Astrocyte (in vitro differentiated cells and primary cell): Measurements from ENCODE around the gene MCF2L. TPM values are rescaled to one million over a fixed set of nuclear protein-coding genes. Genes with fewer than 3 reads are reported as not detected.
"Not testable (repeated sequence)": the region's sequence is repeated elsewhere in the genome, so short reads cannot be mapped to it uniquely, and the experiment has no call there.

Source experiments
- DNase-seq: peaks from one replicate; pipeline ENCODE4 v3.0.0-alpha.2; 2010; ENCODE audit warnings: low read depth
- FAIRE-seq: peaks from 2 replicates; lab custom pipeline; 2011; peaks lifted over from hg19 to GRCh38; lab: Jason Lieb, UNC
- H2AFZ ChIP-seq: 2 replicates; pipeline ENCODE4 v1.6.0; 2012; ENCODE audit warnings: low read depth, low read length, inconsistent platforms
- H3K27ac ChIP-seq: 2 replicates; pipeline ENCODE4 v1.5.1; 2011; ENCODE audit warnings: low read depth, low read length, inconsistent platforms
- H3K27me3 ChIP-seq: 2 replicates; pipeline ENCODE4 v1.6.0; 2011; ENCODE audit warnings: low read length, inconsistent platforms; ENCODE audit not compliant: insufficient read depth
- H3K36me3 ChIP-seq: 2 replicates; pipeline ENCODE4 v1.5.1; 2011; ENCODE audit warnings: low read length, inconsistent platforms; ENCODE audit not compliant: insufficient read depth
- H3K4me1 ChIP-seq: 2 replicates; pipeline ENCODE4 v1.5.1; 2011; ENCODE audit warnings: low read length, inconsistent platforms; ENCODE audit not compliant: insufficient read depth
- H3K4me2 ChIP-seq: 2 replicates; pipeline ENCODE4 v1.6.0; 2012; ENCODE audit warnings: low read length, inconsistent platforms
- H3K4me3 ChIP-seq: 2 replicates; pipeline ENCODE4 v1.5.1; 2011; ENCODE audit warnings: low read depth, mild to moderate bottlenecking, low read length, inconsistent platforms; ENCODE audit not compliant: insufficient read depth
- H3K79me2 ChIP-seq: 2 replicates; pipeline ENCODE4 v1.6.0; 2012; ENCODE audit warnings: mild to moderate bottlenecking, low read length, inconsistent platforms; ENCODE audit not compliant: insufficient read depth
- H3K9ac ChIP-seq: 2 replicates; pipeline ENCODE4 v1.6.0; 2012; ENCODE audit warnings: mild to moderate bottlenecking, low read length, inconsistent platforms
- H3K9me3 ChIP-seq: 2 replicates; pipeline ENCODE4 v1.5.1; 2012; ENCODE audit warnings: low read depth, mild to moderate bottlenecking, low read length, inconsistent platforms; ENCODE audit not compliant: insufficient read depth
- H4K20me1 ChIP-seq: 2 replicates; pipeline ENCODE4 v1.6.0; 2012; ENCODE audit warnings: low read length, inconsistent platforms; ENCODE audit not compliant: insufficient read depth
- H3K27ac Mint-ChIP-seq: one replicate; pipeline ENCODE4 v1.8.0; 2021; ENCODE audit warnings: mild to moderate bottlenecking, mixed read lengths; ENCODE audit not compliant: unreplicated experiment
- H3K27me3 Mint-ChIP-seq: one replicate; pipeline ENCODE4 v1.8.0; 2021; ENCODE audit warnings: low read depth, mixed read lengths; ENCODE audit not compliant: unreplicated experiment
- H3K36me3 Mint-ChIP-seq: one replicate; pipeline ENCODE4 v1.8.0; 2021; ENCODE audit warnings: low read depth, mixed read lengths; ENCODE audit not compliant: unreplicated experiment
- H3K4me1 Mint-ChIP-seq: one replicate; pipeline ENCODE4 v1.8.0; 2021; ENCODE audit warnings: low read depth, mixed read lengths; ENCODE audit not compliant: unreplicated experiment
- H3K4me3 Mint-ChIP-seq: one replicate; pipeline ENCODE4 v1.8.0; 2021; ENCODE audit warnings: mild to moderate bottlenecking, moderate library complexity, mixed read lengths; ENCODE audit not compliant: unreplicated experiment
- H3K9me3 Mint-ChIP-seq: one replicate; pipeline ENCODE4 v1.8.0; 2021; ENCODE audit warnings: mild to moderate bottlenecking, mixed read lengths; ENCODE audit not compliant: unreplicated experiment
- EZH2 ChIP-seq: IDR thresholded peaks from 2 replicates; pipeline ENCODE4 v1.6.1; 2012; ENCODE audit warnings: mild to moderate bottlenecking, low read length, inconsistent platforms; ENCODE audit not compliant: insufficient read depth
- total RNA-seq: library from RNA; stranded (reverse); gene quantifications from 2 replicates; pipeline ENCODE4 v1.2.1, GENCODE V29; 2021
- TF ChIP-seq, protein P1 (sequence below): IDR thresholded peaks from 2 replicates; pipeline ENCODE4 v1.5.1; 2011; ENCODE audit warnings: low read depth, mild to moderate bottlenecking, inconsistent platforms, low read length, moderate library complexity; ENCODE audit not compliant: insufficient read depth

The MCF2L gene
- total RNA-seq, 1 donor from 2014 or later, result 3.4 TPM

DNA sequence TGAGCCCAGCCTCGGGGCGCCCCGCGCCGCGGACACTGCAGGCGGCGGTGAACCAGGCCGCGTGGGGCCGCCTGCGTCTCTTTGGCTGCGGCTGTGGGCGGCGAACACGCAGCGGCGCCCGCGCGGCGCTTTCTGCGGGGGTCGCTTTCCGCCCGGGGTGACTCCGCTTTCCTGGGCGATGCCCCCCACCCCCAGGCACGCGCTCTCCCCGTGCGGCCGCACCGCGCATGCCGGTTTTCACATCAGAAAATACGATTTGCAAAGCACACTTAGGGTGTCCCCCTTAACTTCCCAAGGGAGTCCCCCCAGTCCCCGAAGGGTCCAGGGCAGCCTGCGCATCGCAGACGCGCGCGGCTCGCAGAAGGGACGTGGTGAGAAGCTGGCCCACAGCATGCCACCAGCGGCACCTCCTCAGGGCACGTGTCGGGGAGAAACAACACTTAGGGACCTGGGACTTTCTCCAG is 141.9 kb downstream of the MCF2L start:
- Mint-ChIP-seq H3K27ac (no peak overlapping the region), H3K9me3 (peaks cover 3% of the 10 kb centered on the region), H3K36me3 (no peaks in the 10 kb centered on the region), H3K4me3 (no peak overlapping the region), H3K4me1 (no peaks in the 10 kb centered on the region), H3K27me3 (peaks cover 15% of the 10 kb centered on the region)
- Histone ChIP-seq H3K36me3 (no peaks in the 10 kb centered on the region), H2AFZ (peak overlapping the region; percentile 47), H3K4me1 (peaks cover 3% of the 10 kb centered on the region), H3K4me3 (no peak overlapping the region), H3K27ac (no peak overlapping the region), H3K27me3 (peaks cover 20% of the 10 kb centered on the region), H3K4me2 (peak overlapping the region; percentile 67), H4K20me1 (no peaks in the 10 kb centered on the region), H3K79me2 (no peaks in the 10 kb centered on the region), H3K9ac (no peak overlapping the region), H3K9me3 (no peaks in the 10 kb centered on the region)
- FAIRE-seq (no peak), DNase-seq (no peak)
- TF ChIP-seq EZH2, result no peak

DNA sequence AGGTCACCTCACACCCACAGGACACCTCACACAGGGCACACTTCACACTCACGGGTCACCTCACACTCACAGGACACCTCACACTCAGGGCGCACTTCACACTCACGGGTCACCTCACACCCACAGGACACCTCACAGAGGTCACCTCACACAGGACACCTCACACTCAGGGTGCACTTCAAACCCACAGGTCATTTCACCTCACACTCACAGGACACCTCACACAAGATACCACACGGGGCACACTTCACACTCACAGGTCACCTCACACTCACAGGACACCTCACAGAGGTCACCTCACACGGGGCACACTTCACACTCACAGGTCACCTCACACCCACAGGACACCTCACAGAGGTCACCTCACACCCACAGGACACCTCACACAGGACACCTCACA is 142.8 kb downstream of the MCF2L start:
- H3K36me3 ChIP-seq, H3K9me3 ChIP-seq, H3K9ac ChIP-seq, H3K79me2 ChIP-seq, FAIRE-seq, H3K27ac ChIP-seq, H3K4me2 ChIP-seq, DNase-seq, H3K4me1 ChIP-seq, H3K9me3 Mint-ChIP-seq, H3K27ac Mint-ChIP-seq, H4K20me1 ChIP-seq, H2AFZ ChIP-seq, H3K36me3 Mint-ChIP-seq, H3K4me3 ChIP-seq, H3K4me3 Mint-ChIP-seq, H3K4me1 Mint-ChIP-seq: not testable (repeated sequence)
- H3K27me3 ChIP-seq, result peaks cover 20% of the 10 kb centered on the region
- peaks cover 24% of the 10 kb centered on the region for H3K27me3 Mint-ChIP-seq

DNA sequence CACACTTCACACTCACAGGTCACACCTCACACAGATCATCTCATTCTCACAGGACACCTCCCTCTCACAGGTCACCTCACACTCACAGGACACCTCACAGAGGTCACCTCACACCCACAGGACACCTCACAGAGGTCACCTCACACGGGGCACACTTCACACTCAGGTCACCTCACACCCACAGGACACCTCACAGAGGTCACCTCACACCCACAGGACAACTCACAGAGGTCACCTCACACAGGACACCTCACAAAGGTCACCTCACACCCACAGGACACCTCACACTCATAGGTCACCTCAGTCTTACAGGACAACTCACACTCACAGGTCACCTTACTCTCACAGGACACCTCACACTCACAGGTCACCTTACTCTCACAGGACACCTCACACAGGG is 143.5 kb downstream of the MCF2L start:
- H3K27ac ChIP-seq, DNase-seq, H3K9me3 Mint-ChIP-seq, H3K9ac ChIP-seq, H3K4me3 ChIP-seq, H4K20me1 ChIP-seq, H2AFZ ChIP-seq, H3K4me3 Mint-ChIP-seq, H3K27ac Mint-ChIP-seq, H3K4me2 ChIP-seq, H3K36me3 ChIP-seq, H3K36me3 Mint-ChIP-seq, H3K4me1 ChIP-seq, H3K79me2 ChIP-seq, H3K9me3 ChIP-seq, FAIRE-seq, H3K4me1 Mint-ChIP-seq: not testable (repeated sequence)
- H3K27me3 Mint-ChIP-seq, result peaks cover 29% of the 10 kb centered on the region
- H3K27me3 ChIP-seq, result peaks cover 23% of the 10 kb centered on the region

GRCh38 chr13:113112893-113113845 is 144.2 kb downstream of the MCF2L start:
- H3K27ac ChIP-seq, result no peak overlapping the region
- no peak overlapping the region for H2AFZ ChIP-seq
- Mint-ChIP-seq H3K27me3 (peaks cover 29% of the 10 kb centered on the region), H3K36me3 (no peaks in the 10 kb centered on the region), H3K9me3 (peaks cover 3% of the 10 kb centered on the region), H3K27ac (no peak overlapping the region), H3K4me1 (peaks cover 3% of the 10 kb centered on the region), H3K4me3 (no peak overlapping the region)
- peaks cover 23% of the 10 kb centered on the region for H3K27me3 ChIP-seq
- H3K9ac ChIP-seq, result no peak overlapping the region
- DNase-seq (no peak), FAIRE-seq (peak; percentile 66)
- peaks cover 3% of the 10 kb centered on the region for H3K4me1 ChIP-seq
- H3K4me3 ChIP-seq, result no peak overlapping the region
- no peak overlapping the region for H3K4me2 ChIP-seq
- TF ChIP-seq, protein P1, sequence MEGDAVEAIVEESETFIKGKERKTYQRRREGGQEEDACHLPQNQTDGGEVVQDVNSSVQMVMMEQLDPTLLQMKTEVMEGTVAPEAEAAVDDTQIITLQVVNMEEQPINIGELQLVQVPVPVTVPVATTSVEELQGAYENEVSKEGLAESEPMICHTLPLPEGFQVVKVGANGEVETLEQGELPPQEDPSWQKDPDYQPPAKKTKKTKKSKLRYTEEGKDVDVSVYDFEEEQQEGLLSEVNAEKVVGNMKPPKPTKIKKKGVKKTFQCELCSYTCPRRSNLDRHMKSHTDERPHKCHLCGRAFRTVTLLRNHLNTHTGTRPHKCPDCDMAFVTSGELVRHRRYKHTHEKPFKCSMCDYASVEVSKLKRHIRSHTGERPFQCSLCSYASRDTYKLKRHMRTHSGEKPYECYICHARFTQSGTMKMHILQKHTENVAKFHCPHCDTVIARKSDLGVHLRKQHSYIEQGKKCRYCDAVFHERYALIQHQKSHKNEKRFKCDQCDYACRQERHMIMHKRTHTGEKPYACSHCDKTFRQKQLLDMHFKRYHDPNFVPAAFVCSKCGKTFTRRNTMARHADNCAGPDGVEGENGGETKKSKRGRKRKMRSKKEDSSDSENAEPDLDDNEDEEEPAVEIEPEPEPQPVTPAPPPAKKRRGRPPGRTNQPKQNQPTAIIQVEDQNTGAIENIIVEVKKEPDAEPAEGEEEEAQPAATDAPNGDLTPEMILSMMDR, result no peak
- no peak for TF ChIP-seq EZH2
- H3K9me3 ChIP-seq, result no peaks in the 10 kb centered on the region
- no peaks in the 10 kb centered on the region for H3K79me2 ChIP-seq
- no peaks in the 10 kb centered on the region for H4K20me1 ChIP-seq
- H3K36me3 ChIP-seq, result no peaks in the 10 kb centered on the region
